ENCODE results near the gene SARDH. TPM values are rescaled to one million over a fixed set of nuclear protein-coding genes. Genes with fewer than 3 reads are reported as not detected.

SARDH gene
- total and polyA plus RNA-seq, 2 donors (not counting 3 experiments of a cell fraction or from before 2014, with no cell fraction given): 0.19 to 0.44 TPM

DNA sequence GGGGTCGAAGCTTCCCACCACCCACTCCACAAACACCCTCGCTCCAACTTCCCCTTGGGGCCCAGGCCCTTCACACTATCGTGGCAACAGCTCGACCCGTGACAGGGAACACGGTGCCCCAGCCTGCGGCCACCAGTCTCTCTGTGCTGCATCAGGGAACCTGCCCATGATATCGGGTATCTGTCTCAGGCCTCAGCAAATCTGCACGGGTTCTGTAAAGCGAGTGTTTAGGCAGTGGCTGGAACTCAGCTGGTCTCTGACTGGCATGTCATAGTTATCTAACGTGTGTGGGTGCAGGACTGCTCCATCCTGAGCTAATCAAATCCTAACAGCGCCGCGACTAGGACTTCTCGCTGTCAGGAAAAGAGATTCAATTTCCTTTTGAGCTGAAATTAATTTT, 59.1 kb downstream of the SARDH start:
- Histone ChIP-seq H3K9ac (replicated peaks; ENCODE audit: extremely low read depth, insufficient read depth, low read length) (no peak overlapping the region), H3K36me3 (ENCODE audit: control insufficient read depth in 2 of 2, extremely low read depth in 1 of 2, insufficient read depth in 2 of 2, low read length in 2 of 2) (no peaks in the 10 kb centered on the region), H3K9me1 (replicated peaks; ENCODE audit: control insufficient read depth, extremely low read depth, insufficient read depth, low read length) (no peaks in the 10 kb centered on the region), H3K27me3 (ENCODE audit: control insufficient read depth in 2 of 2, insufficient read depth in 2 of 2, low read length in 2 of 2) (peaks cover 0 to 5% of the 10 kb centered on the region in 2 experiments), H3K79me2 (ENCODE audit: control insufficient read depth, insufficient read depth, low read length) (no peaks in the 10 kb centered on the region), H3K27ac (ENCODE audit: insufficient read depth, low read depth, low read length) (no peak overlapping the region), H3K4me2 (ENCODE audit: insufficient read depth, low read length) (no peak overlapping the region), H4K20me1 (replicated peaks; ENCODE audit: control insufficient read depth, extremely low read depth, insufficient read depth, low read length) (no peaks in the 10 kb centered on the region), H3K4me1 (ENCODE audit: control insufficient read depth, extremely low read depth, insufficient read depth, low read length) (peaks cover 6% of the 10 kb centered on the region), H2AFZ (ENCODE audit: low read depth, low read length) (no peak overlapping the region), H3K4me3 (replicated peaks in 1 of 3; ENCODE audit: insufficient read depth in 1 of 3, low read depth in 1 of 3, low read length in 3 of 3) (no peak overlapping the region), H3K9me3 (replicated peaks; ENCODE audit: control insufficient read depth, insufficient read depth, low read length) (no peaks in the 10 kb centered on the region)
- BruUV-seq (replicated peaks): no TSS peak
- TF ChIP-seq JUN (IDR thresholded peaks at IDR 0.05; ENCODE audit: borderline replicate concordance, insufficient read depth, insufficient read length, low read depth): no peak
- dilution Hi-C loops (cut with MboI; ENCODE audit: extremely low pct_ligation_motif_present, low sequenced_read_pairs): no loop called here
- no peak for FAIRE-seq
- DNase-seq (ENCODE audit: low read depth, low spot score): no peak
- CTCF ChIA-PET: no interaction called here
- intact Hi-C loops (cut with micrococcal nuclease): no loop called here
- POLR2A ChIA-PET: no interaction called here

- H3K4me3 ChIP-seq (replicated peaks in 1 of 3; ENCODE audit: insufficient read depth in 1 of 3, low read depth in 1 of 3, low read length in 3 of 3): no peak overlapping the region
- H3K9me3 ChIP-seq (replicated peaks; ENCODE audit: control insufficient read depth, insufficient read depth, low read length): no peaks in the 10 kb centered on the region
- no peak for TF ChIP-seq POLR2A (IDR thresholded peaks at IDR 0.05; ENCODE audit: low read depth, low read length)
- no peak for TF ChIP-seq EZH2 (IDR thresholded peaks at IDR 0.05; ENCODE audit: borderline replicate concordance, low read depth, low read length, severe bottlenecking)
- TF ChIP-seq MAX (IDR thresholded peaks at IDR 0.05; ENCODE audit: insufficient read depth, insufficient read length): no peak
- no peak for TF ChIP-seq JUN (IDR thresholded peaks at IDR 0.05; ENCODE audit: borderline replicate concordance, insufficient read depth, insufficient read length, low read depth)
- TF ChIP-seq FOS (IDR thresholded peaks at IDR 0.05; ENCODE audit: borderline replicate concordance, insufficient read depth, low read length): no peak
- TF ChIP-seq CTCF (IDR thresholded peaks at IDR 0.05; ENCODE audit: extremely low read depth in 1 of 2, insufficient read depth in 1 of 2, low read depth in 1 of 2, low read length in 2 of 2): no peak
- TF ChIP-seq GATA2 (IDR thresholded peaks at IDR 0.05; ENCODE audit: insufficient read depth, insufficient read length, low read depth, low read length): no peak
- no peak for TF ChIP-seq MYC (IDR thresholded peaks at IDR 0.05; ENCODE audit: low read depth, low read length)
- TF ChIP-seq POLR2AphosphoS5 (IDR thresholded peaks at IDR 0.05; ENCODE audit: insufficient read depth, low read depth, low read length): no peak
- ChIA-PET CTCF (no interaction called here), POLR2A (no interaction called here)
- no peaks in the 10 kb centered on the region for H3K9me1 ChIP-seq (replicated peaks; ENCODE audit: control insufficient read depth, extremely low read depth, insufficient read depth, low read length)
- H3K27ac ChIP-seq (ENCODE audit: insufficient read depth, low read depth, low read length): no peak overlapping the region
- dilution Hi-C loops (cut with MboI; ENCODE audit: extremely low pct_ligation_motif_present, low sequenced_read_pairs): no loop called here
- no peaks in the 10 kb centered on the region for H4K20me1 ChIP-seq (replicated peaks; ENCODE audit: control insufficient read depth, extremely low read depth, insufficient read depth, low read length)
- H3K4me2 ChIP-seq (ENCODE audit: insufficient read depth, low read length): no peak overlapping the region
- H3K79me2 ChIP-seq (ENCODE audit: control insufficient read depth, insufficient read depth, low read length): no peaks in the 10 kb centered on the region
- peaks cover 0 to 5% of the 10 kb centered on the region in 2 experiments for H3K27me3 ChIP-seq (ENCODE audit: control insufficient read depth in 2 of 2, insufficient read depth in 2 of 2, low read length in 2 of 2)
- H3K9ac ChIP-seq (replicated peaks; ENCODE audit: extremely low read depth, insufficient read depth, low read length): no peak overlapping the region
- H3K4me1 ChIP-seq (ENCODE audit: control insufficient read depth, extremely low read depth, insufficient read depth, low read length): no peaks in the 10 kb centered on the region
- FAIRE-seq (no peak), DNase-seq (ENCODE audit: low read depth, low spot score) (no peak)
- no peak overlapping the region for H2AFZ ChIP-seq (ENCODE audit: low read depth, low read length)
- no peaks in the 10 kb centered on the region for H3K36me3 ChIP-seq (ENCODE audit: control insufficient read depth in 2 of 2, extremely low read depth in 1 of 2, insufficient read depth in 2 of 2, low read length in 2 of 2)
- no TSS peak for BruUV-seq (replicated peaks)
- intact Hi-C loops (cut with micrococcal nuclease): no loop called here
Measured at GRCh38 chr9:133677126-133678010, 60.8 kb downstream of the SARDH start.
